Endothelial cell of umbilical vein (primary cell): ENCODE data around the gene TMEM267. TPM values are rescaled to one million over a fixed set of nuclear protein-coding genes. Genes with fewer than 3 reads are reported as not detected.

Source experiments
- BruUV-seq: library from RNA; stranded (reverse); fragments of 400-500 nt; replicated peaks from 2 replicates; lab custom pipeline; 2021; lab: Mats Ljungman, UMichigan
- CTCF ChIA-PET: fragments of 300-600, 350-600 bp; sonication (Branson Sonifier 250); formaldehyde crosslinking; loops from one replicate; lab custom pipeline; 2021; ENCODE audit warnings: antibody characterized with exemption, inconsistent platforms; lab: Charles Lee
- POLR2A ChIA-PET: fragments of 300-600, 350-600 bp; sonication (Branson Sonifier 250); formaldehyde crosslinking; loops from one replicate; lab custom pipeline; 2021; ENCODE audit warnings: antibody characterized with exemption, inconsistent platforms; lab: Charles Lee
- DNase-seq: peaks from one replicate; pipeline ENCODE4 v3.0.0-alpha.2; 2011; ENCODE audit warnings: low read depth, low spot score
- FAIRE-seq: peaks from 2 replicates; lab custom pipeline; 2011; peaks lifted over from hg19 to GRCh38; lab: Jason Lieb, UNC
- H2AFZ ChIP-seq: 2 replicates; pipeline ENCODE4 v1.6.0; 2012; ENCODE audit warnings: low read depth, low read length, control low read depth, inconsistent platforms
- H3K27ac ChIP-seq: 2 replicates; pipeline ENCODE4 v1.5.1; 2011; ENCODE audit warnings: low read depth, mild to moderate bottlenecking, control low read depth, low read length, moderate library complexity; ENCODE audit not compliant: insufficient read depth
- H3K27me3 ChIP-seq, 2 experiments: 2 replicates each; pipeline versions ENCODE4 v1.6.0 to v1.6.1; 2011; ENCODE audit warnings: low read length in 2 of 2, mixed read lengths in 1 of 2; ENCODE audit not compliant: control insufficient read depth in 2 of 2, insufficient read depth in 2 of 2
- H3K36me3 ChIP-seq, 2 experiments: 2 replicates in 1 of 2; 3 replicates in 1 of 2; pipeline ENCODE4 v1.5.1; 2011; ENCODE audit warnings: low read length in 2 of 2, mild to moderate bottlenecking in 1 of 2, moderate library complexity in 1 of 2; ENCODE audit not compliant: control insufficient read depth in 2 of 2, insufficient read depth in 2 of 2; ENCODE audit errors: extremely low read depth in 1 of 2
- H3K4me1 ChIP-seq: 3 replicates; pipeline ENCODE4 v1.5.1; 2011; ENCODE audit warnings: mild to moderate bottlenecking, low read length; ENCODE audit not compliant: control insufficient read depth, insufficient read depth; ENCODE audit errors: extremely low read depth
- H3K4me2 ChIP-seq: 2 replicates; pipeline ENCODE4 v1.6.1; 2011; ENCODE audit warnings: low read length, control low read depth, mixed read lengths; ENCODE audit not compliant: insufficient read depth
- H3K4me3 ChIP-seq, 3 experiments: fragments of 200-600 bp in 1 of 3; sonication (generic), shearing (Covaris generic) in 1 of 3; replicated peaks in 1 of 3; 2 replicates each; pipeline ENCODE4 v1.5.1; 2011 to 2016; ENCODE audit warnings: control low read depth in 3 of 3, low read length in 3 of 3, mild to moderate bottlenecking in 2 of 3, inconsistent platforms in 1 of 3, low read depth in 1 of 3, moderate library complexity in 1 of 3; ENCODE audit not compliant: insufficient read depth in 1 of 3
- H3K79me2 ChIP-seq: 2 replicates; pipeline ENCODE4 v1.6.0; 2012; ENCODE audit warnings: low read length, inconsistent platforms; ENCODE audit not compliant: control insufficient read depth, insufficient read depth
- H3K9ac ChIP-seq: replicated peaks from 2 replicates; pipeline ENCODE3; 2011; ENCODE audit warnings: low read length, control low read depth; ENCODE audit not compliant: insufficient read depth; ENCODE audit errors: extremely low read depth
- H3K9me1 ChIP-seq: replicated peaks from 3 replicates; pipeline ENCODE4 v1.6.0; 2011; ENCODE audit warnings: mild to moderate bottlenecking, low read length; ENCODE audit not compliant: control insufficient read depth, insufficient read depth; ENCODE audit errors: extremely low read depth
- H3K9me3 ChIP-seq: replicated peaks from 2 replicates; pipeline ENCODE4 v1.5.1; 2012; ENCODE audit warnings: low read length, inconsistent platforms; ENCODE audit not compliant: control insufficient read depth, insufficient read depth
- H4K20me1 ChIP-seq: replicated peaks from 2 replicates; pipeline ENCODE3; 2011; ENCODE audit warnings: mild to moderate bottlenecking, low read length; ENCODE audit not compliant: control insufficient read depth, insufficient read depth; ENCODE audit errors: extremely low read depth
- EZH2 ChIP-seq: IDR thresholded peaks from 2 replicates; pipeline ENCODE4 v1.6.1; 2012; ENCODE audit warnings: borderline replicate concordance, low read depth, mild to moderate bottlenecking, moderate library complexity, low read length, inconsistent platforms; ENCODE audit not compliant: severe bottlenecking
- FOS ChIP-seq: IDR thresholded peaks from 2 replicates; pipeline ENCODE4 v1.6.1; 2011; ENCODE audit warnings: mild to moderate bottlenecking, low read length, moderate library complexity, borderline replicate concordance; ENCODE audit not compliant: insufficient read depth
- GATA2 ChIP-seq: IDR thresholded peaks from 2 replicates; pipeline ENCODE4 v1.7.0; 2011; ENCODE audit warnings: low read depth, mild to moderate bottlenecking, moderate library complexity, mixed read lengths, low read length; ENCODE audit not compliant: insufficient read length, insufficient read depth
- JUN ChIP-seq: IDR thresholded peaks from 2 replicates; pipeline ENCODE4 v1.6.1; 2011; ENCODE audit warnings: borderline replicate concordance, low read depth; ENCODE audit not compliant: insufficient read length, insufficient read depth
- MYC ChIP-seq: IDR thresholded peaks from one replicate; pipeline ENCODE4 v1.6.1; 2011; ENCODE audit warnings: mild to moderate bottlenecking, low read depth, low read length
- POLR2A ChIP-seq: IDR thresholded peaks from 2 replicates; pipeline ENCODE4 v1.6.1; 2012; ENCODE audit warnings: low read depth, mild to moderate bottlenecking, control low read depth, low read length
- POLR2AphosphoS5 ChIP-seq: IDR thresholded peaks from 2 replicates; pipeline ENCODE4 v1.6.1; 2012; ENCODE audit warnings: low read depth, mild to moderate bottlenecking, control low read depth, low read length, moderate library complexity; ENCODE audit not compliant: insufficient read depth
- dilution Hi-C: fragments of 300-500 bp; cut with MboI; formaldehyde crosslinking; loops from one replicate; pipeline ENCODE4 v1.15.0; 2019; ENCODE audit warnings: low sequenced_read_pairs; ENCODE audit not compliant: extremely low pct_ligation_motif_present
- intact Hi-C: fragments of 100-400 bp; cut with micrococcal nuclease; formaldehyde crosslinking; loops from one replicate; pipeline ENCODE4 v1.10.0; 2022
- polyA plus RNA-seq, 4 experiments: library from polyadenylated mRNA; depleted of rRNA in 3 of 4; stranded (reverse) in 3 of 4; unstranded in 1 of 4; fragments of >200 nt; gene quantifications; 2 replicates each; pipeline versions ENCODE4 v1.2.1 to v1.2.3, GENCODE V29; 2011 to 2012; ENCODE audit warnings: missing spikeins in 1 of 4
- total RNA-seq: library from RNA; stranded (reverse); gene quantifications from 2 replicates; pipeline ENCODE4 v1.2.3, GENCODE V29; 2021
- TF ChIP-seq, protein P1 (sequence below): IDR thresholded peaks from 2 replicates; pipeline ENCODE4 v1.6.1; 2011; ENCODE audit not compliant: insufficient read depth, insufficient read length
- TF ChIP-seq, protein P2 (sequence below), 2 donors: IDR thresholded peaks; 1 replicate in 1 of 2; 2 replicates in 1 of 2; pipeline ENCODE4 v1.5.1; 2011; ENCODE audit warnings: low read length in 2 of 2, mild to moderate bottlenecking in 2 of 2, moderate library complexity in 2 of 2, control low read depth in 1 of 2, inconsistent platforms in 1 of 2, low read depth in 1 of 2; ENCODE audit not compliant: insufficient read depth in 1 of 2; ENCODE audit errors: extremely low read depth in 1 of 2

TMEM267 gene
- total and polyA plus RNA-seq, 2 donors (not counting 3 experiments of a cell fraction or from before 2014, with no cell fraction given) = 5.4 to 8.6 TPM

DNA sequence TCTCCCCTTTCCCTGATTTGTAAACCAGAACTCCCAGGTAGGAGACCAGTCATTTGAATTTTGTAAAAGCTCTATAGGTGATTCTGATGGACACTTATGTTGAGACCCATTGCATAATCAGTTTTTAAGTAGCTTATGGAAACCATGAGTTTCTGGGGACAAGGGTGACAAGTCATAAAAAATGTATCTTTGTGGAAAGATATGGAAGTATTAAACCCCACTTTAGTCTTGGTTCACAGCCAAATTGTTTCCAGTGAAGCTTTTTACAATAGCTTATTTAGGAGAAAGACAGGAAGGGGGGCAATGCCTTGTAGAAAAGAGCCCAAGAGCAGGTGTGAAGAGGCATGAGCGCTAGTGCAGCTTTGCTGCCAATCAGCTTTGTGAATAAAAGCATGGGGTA lies 71.0 kb downstream of the TMEM267 start:
- no peaks in the 10 kb centered on the region for H3K4me1 ChIP-seq
- POLR2A ChIA-PET = no interaction called here
- FAIRE-seq = no peak
- H3K4me3 ChIP-seq = no peak overlapping the region
- intact Hi-C loops (no loop called here), dilution Hi-C loops (no loop called here)
- no peak overlapping the region for H3K4me2 ChIP-seq
- DNase-seq = no peak
- no peaks in the 10 kb centered on the region for H3K36me3 ChIP-seq
- TF ChIP-seq POLR2AphosphoS5 (no peak), EZH2 (no peak), JUN (no peak), MYC (no peak), FOS (no peak), POLR2A (no peak), GATA2 (no peak)
- TF ChIP-seq, protein P1, sequence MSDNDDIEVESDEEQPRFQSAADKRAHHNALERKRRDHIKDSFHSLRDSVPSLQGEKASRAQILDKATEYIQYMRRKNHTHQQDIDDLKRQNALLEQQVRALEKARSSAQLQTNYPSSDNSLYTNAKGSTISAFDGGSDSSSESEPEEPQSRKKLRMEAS = no peak
- TF ChIP-seq, protein P2, sequence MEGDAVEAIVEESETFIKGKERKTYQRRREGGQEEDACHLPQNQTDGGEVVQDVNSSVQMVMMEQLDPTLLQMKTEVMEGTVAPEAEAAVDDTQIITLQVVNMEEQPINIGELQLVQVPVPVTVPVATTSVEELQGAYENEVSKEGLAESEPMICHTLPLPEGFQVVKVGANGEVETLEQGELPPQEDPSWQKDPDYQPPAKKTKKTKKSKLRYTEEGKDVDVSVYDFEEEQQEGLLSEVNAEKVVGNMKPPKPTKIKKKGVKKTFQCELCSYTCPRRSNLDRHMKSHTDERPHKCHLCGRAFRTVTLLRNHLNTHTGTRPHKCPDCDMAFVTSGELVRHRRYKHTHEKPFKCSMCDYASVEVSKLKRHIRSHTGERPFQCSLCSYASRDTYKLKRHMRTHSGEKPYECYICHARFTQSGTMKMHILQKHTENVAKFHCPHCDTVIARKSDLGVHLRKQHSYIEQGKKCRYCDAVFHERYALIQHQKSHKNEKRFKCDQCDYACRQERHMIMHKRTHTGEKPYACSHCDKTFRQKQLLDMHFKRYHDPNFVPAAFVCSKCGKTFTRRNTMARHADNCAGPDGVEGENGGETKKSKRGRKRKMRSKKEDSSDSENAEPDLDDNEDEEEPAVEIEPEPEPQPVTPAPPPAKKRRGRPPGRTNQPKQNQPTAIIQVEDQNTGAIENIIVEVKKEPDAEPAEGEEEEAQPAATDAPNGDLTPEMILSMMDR (IDR thresholded peaks at IDR 0.05; ENCODE audit: extremely low read depth in 1 of 2, insufficient read depth in 1 of 2, low read depth in 1 of 2, low read length in 2 of 2) = no peak
- CTCF ChIA-PET = interaction anchor here (0.7 to 1.7 kb wide), 4 partner anchors 10 to 23 kb away, joined by 3 to 9 read pairs (median 4); no protein-coding TSS in a partner anchor
- H2AFZ ChIP-seq = no peak overlapping the region
- peaks cover 0 to 6% of the 10 kb centered on the region in 2 experiments for H3K27me3 ChIP-seq
- no TSS peak for BruUV-seq
- no peaks in the 10 kb centered on the region for H3K79me2 ChIP-seq
- H3K27ac ChIP-seq = no peak overlapping the region
- no peaks in the 10 kb centered on the region for H3K9me1 ChIP-seq
- no peak overlapping the region for H3K9ac ChIP-seq
- no peaks in the 10 kb centered on the region for H4K20me1 ChIP-seq
- H3K9me3 ChIP-seq = no peaks in the 10 kb centered on the region
